ENCODE results near the gene NRL. TPM values are rescaled to one million over a fixed set of nuclear protein-coding genes. Genes with fewer than 3 reads are reported as not detected.

Gene NRL
- total RNA-seq, 1 experiment from 2014 or later = 2.5 TPM

DNA sequence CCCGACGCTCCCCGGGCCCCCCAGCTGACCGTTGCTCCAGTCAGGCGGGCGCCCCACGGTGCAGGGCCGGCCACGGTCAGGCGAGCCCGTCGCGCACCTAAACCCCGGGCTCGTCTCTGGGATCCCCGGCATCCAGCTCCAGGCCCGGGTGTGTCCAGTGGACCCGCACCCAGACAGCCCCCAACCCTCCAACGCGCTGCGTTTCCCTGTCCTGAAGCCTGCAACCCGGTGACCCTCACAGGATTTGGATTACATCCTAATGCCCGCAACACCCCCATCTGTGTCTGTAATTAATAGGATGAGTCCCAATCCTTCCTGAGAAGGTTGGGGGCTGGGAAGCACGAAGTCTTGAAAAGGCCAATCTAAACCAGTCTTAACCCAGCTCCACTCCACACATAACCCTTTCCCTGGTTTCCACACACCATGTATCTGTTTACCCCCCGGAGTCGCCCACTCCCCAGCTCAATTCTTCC lies 33.0 kb downstream of the NRL start:
- Histone ChIP-seq H3K79me1 (ENCODE audit: insufficient read depth, low read depth, low read length, poor library complexity, severe bottlenecking) (no peaks in the 10 kb centered on the region), H2AK5ac (ENCODE audit: insufficient read length, low read length) (no peak overlapping the region), H2BK20ac (ENCODE audit: low read depth, low read length, poor library complexity, severe bottlenecking) (no peak overlapping the region), H4K5ac (ENCODE audit: insufficient read length, low read depth, low read length) (no peak overlapping the region), H2BK12ac (ENCODE audit: insufficient read length, low read depth, low read length) (no peak overlapping the region), H3K27ac (ENCODE audit: insufficient read length, low read depth, low read length) (no peak overlapping the region), H3K56ac (ENCODE audit: insufficient read length, low read depth, low read length) (no peak overlapping the region), H3T11ph (ENCODE audit: low read length) (no peak overlapping the region), H4K91ac (ENCODE audit: insufficient read length, low read depth, low read length) (no peak overlapping the region), H3K9me3 (ENCODE audit: control insufficient read depth, low read depth, low read length) (no peaks in the 10 kb centered on the region), H3K79me2 (ENCODE audit: insufficient read depth, low read length) (no peaks in the 10 kb centered on the region), H2BK120ac (ENCODE audit: low read depth, low read length, poor library complexity, severe bottlenecking) (no peak overlapping the region), H2AFZ (ENCODE audit: low read length) (no peak overlapping the region), H3K14ac (ENCODE audit: insufficient read depth, low read length) (0 out of 2 replicates have a peak overlapping the region, but pooled peaks have one; percentile 16), H3K18ac (ENCODE audit: insufficient read length, low read depth, low read length) (no peak overlapping the region), H3K4ac (ENCODE audit: low read depth, low read length) (no peak overlapping the region), H2BK15ac (ENCODE audit: low read depth, low read length) (no peak overlapping the region), H4K8ac (replicated peaks; ENCODE audit: insufficient read length, low read depth, low read length) (no peak overlapping the region), H2BK5ac (ENCODE audit: insufficient read length, low read length) (no peak overlapping the region), H3K23ac (ENCODE audit: insufficient read length, low read depth, low read length) (no peak overlapping the region), H3K4me2 (ENCODE audit: insufficient read depth, insufficient read length, low read length) (peak overlapping the region; percentile 50), H3K23me2 (ENCODE audit: insufficient read length, low read depth, low read length, poor library complexity, severe bottlenecking) (peaks cover 4% of the 10 kb centered on the region), H3K9ac (ENCODE audit: extremely low read depth, insufficient read length, low read length) (no peak overlapping the region), H3K27me3 (ENCODE audit: insufficient read depth, low read length) (no peaks in the 10 kb centered on the region; the same call in 1 of the 2 replicates), H3K4me1 (ENCODE audit: insufficient read depth, low read length) (peaks cover 5% of the 10 kb centered on the region; the same call in 1 of the 2 replicates), H4K20me1 (ENCODE audit: control insufficient read depth, insufficient read depth, insufficient read length) (no peaks in the 10 kb centered on the region)
- Mint-ChIP-seq H3K4me1 (peaks cover 36 to 42% of the 10 kb centered on the region in 2 experiments), H3K4me3 (peak overlapping the region; percentile 74 to 84), H3K9me3 (no peaks in the 10 kb centered on the region), H3K27ac (no peak overlapping the region; a peak in 1 of 7 replicates), H3K27me3 (ENCODE audit: low read depth) (peaks cover 32% of the 10 kb centered on the region), H3K36me3 (ENCODE audit: insufficient read depth in 1 of 3, low read depth in 3 of 3) (no peaks in the 10 kb centered on the region; a peak in 1 of 7 replicates)
- DNase-seq = no peak
- TF ChIP-seq, protein P1, sequence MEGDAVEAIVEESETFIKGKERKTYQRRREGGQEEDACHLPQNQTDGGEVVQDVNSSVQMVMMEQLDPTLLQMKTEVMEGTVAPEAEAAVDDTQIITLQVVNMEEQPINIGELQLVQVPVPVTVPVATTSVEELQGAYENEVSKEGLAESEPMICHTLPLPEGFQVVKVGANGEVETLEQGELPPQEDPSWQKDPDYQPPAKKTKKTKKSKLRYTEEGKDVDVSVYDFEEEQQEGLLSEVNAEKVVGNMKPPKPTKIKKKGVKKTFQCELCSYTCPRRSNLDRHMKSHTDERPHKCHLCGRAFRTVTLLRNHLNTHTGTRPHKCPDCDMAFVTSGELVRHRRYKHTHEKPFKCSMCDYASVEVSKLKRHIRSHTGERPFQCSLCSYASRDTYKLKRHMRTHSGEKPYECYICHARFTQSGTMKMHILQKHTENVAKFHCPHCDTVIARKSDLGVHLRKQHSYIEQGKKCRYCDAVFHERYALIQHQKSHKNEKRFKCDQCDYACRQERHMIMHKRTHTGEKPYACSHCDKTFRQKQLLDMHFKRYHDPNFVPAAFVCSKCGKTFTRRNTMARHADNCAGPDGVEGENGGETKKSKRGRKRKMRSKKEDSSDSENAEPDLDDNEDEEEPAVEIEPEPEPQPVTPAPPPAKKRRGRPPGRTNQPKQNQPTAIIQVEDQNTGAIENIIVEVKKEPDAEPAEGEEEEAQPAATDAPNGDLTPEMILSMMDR (conservative IDR thresholded peaks at IDR 0.05) = no peak
- no CpG with 5 or more reads among the region's 26 CpGs for WGBS (ENCODE audit: extremely low coverage, insufficient read length, low lambda C conversion rate)

Data from H9 (cell line).